ENCODE results near the gene ZDHHC14. TPM values are rescaled to one million over a fixed set of nuclear protein-coding genes. Genes with fewer than 3 reads are reported as not detected.

ZDHHC14 gene
- total RNA-seq, 1 donor, result 1.6 TPM

DNA sequence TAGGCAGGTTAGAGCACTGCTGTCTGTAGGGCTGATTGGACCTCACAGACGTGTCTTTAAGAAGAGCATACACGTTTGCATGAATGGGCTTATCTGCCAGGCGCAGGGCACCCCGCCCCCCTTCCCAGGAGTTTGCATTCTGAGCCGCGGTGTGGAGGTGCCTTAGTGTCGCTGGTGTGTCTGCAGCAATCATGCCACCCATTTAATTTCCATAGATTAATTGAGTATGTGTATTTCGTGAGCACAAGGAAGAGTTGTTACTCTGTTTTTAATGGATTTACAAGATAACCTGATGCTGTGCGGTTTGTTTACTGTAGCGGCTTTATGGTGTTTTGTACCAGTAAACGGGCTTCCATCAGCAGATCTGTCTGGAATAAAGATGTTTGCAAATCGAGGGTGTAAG lies 107.7 kb downstream of the ZDHHC14 start:
- Histone ChIP-seq H3K4me1 (ENCODE audit: insufficient read depth, low read length) (peaks cover 23% of the 10 kb centered on the region), H3K9me3 (ENCODE audit: low read depth, low read length) (no peaks in the 10 kb centered on the region), H3K27me3 (ENCODE audit: insufficient read depth, low read length) (no peaks in the 10 kb centered on the region)

DNA sequence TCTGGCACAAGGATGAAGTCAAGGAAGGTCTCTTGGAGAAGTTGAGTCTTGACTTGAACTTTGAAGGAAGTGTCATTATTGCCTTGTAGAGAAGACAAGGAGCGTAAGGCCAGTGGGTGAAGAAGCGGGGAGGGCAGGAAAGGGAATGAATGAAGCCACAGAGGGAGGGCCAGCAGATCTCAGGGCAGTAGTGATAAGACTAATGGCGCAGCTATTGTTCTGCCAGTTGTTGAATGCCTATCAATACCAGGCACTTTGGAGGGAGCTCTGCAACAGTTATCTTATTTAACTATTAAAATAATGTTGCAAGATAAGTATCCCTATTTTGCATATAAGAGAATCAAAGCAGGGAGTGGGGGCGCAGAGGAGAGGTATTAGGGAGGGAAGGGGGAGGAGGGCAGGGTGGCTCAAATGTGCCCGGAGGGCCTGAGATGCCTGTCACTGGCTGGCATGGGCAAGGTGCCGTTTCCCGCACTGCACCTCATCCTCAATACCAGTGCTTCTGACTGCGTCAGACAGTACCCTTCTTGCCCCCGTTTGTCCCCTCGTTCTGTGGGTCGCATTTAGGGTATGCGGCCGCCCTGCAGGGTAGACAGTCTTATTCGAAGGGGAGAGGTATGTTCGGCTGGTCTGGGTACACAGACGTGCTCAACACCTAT lies 109.8 kb downstream of the ZDHHC14 start:
- H3K4me3 ChIP-seq (ENCODE audit: low read length), result no peak overlapping the region
- H3K4me1 ChIP-seq (ENCODE audit: insufficient read depth, low read length), result peaks cover 23% of the 10 kb centered on the region
- no peaks in the 10 kb centered on the region for H3K9me3 ChIP-seq (ENCODE audit: low read depth, low read length)
- H3K27me3 ChIP-seq (ENCODE audit: insufficient read depth, low read length), result no peaks in the 10 kb centered on the region

More for the DNA sequence above, 107.7 kb downstream of the ZDHHC14 start:
- no peak overlapping the region for H3K4me3 ChIP-seq (ENCODE audit: low read length)

DNA sequence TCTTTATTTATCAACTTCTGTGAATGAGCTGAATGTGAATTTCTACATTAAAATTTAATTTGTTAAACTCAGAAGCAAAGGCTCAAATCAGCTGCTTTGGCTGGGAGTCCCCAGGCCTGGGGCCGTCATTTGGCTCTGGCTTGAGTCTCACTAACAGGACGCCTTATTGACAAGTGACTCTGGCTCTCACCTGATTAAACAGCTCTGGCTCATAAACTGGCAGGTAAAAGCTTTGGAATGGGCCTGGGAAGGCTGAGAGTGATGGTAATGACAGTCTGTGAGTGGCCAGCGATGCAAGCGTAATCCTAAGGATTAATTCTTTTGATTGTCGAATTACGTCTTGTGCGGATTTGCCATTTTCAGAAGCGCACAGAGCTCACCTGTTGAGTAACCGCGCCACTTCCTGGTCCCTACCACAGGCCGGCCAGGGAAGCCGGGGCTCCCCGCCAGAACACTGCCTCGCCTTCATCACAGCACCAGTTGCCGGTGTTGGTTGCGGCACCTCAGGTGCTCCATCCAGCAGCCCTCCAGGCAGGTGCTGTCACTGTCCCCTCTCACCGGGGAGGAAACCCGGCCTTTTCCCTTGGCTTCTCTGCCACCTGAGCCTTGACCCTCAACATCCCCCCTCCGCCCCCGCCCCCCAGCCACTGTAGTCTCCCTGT lies 110.7 kb downstream of the ZDHHC14 start:
- H3K27me3 ChIP-seq (ENCODE audit: insufficient read depth, low read length), result no peaks in the 10 kb centered on the region
- no peak overlapping the region for H3K4me3 ChIP-seq (ENCODE audit: low read length)
- peaks cover 19% of the 10 kb centered on the region for H3K4me1 ChIP-seq (ENCODE audit: insufficient read depth, low read length)
- no peaks in the 10 kb centered on the region for H3K9me3 ChIP-seq (ENCODE audit: low read depth, low read length)

DNA sequence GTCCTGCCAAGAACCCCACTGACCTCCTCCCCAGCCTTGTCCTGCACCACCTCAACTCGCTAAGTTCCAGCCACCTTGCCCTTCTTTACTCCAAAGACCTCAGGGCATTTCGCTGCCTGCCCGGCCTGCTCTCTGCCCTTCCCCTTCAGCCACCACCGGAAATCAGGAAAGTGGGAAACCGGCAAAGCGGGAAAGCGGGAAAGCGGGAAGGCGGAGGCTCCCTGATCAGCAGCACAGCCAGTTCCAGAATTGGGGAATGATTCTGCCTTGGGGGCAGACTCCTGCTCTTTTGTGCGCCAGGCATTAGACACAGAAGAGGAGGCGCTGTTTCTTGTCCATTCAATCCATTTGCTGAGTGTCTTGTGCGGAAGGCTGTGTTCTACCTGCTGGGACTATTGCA lies 111.3 kb downstream of the ZDHHC14 start:
- Histone ChIP-seq H3K4me3 (ENCODE audit: low read length) (no peak overlapping the region), H3K27me3 (ENCODE audit: insufficient read depth, low read length) (no peaks in the 10 kb centered on the region), H3K9me3 (ENCODE audit: low read depth, low read length) (no peaks in the 10 kb centered on the region), H3K4me1 (ENCODE audit: insufficient read depth, low read length) (peaks cover 14% of the 10 kb centered on the region)

DNA sequence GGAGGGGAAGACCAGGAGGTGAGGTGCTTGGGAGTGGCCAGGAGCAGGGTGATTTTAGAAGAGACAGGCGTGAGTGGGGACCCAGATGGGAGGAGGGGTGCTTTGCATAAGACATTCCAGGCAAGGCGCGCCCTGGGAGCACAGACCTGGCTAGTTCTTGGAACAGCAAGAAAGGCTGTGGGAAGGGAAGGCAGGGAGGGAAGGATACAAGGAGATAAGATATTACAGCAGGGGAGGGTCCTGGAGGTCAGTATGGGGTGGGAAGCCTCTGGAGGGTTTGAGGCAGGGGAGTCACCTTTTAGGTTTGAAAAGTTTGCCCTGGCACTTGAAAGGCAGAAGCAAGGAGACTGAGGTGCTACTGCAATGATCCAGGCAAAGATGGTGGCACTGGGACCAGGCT lies 111.8 kb downstream of the ZDHHC14 start:
- no peak overlapping the region for H3K4me3 ChIP-seq (ENCODE audit: low read length)
- no peaks in the 10 kb centered on the region for H3K9me3 ChIP-seq (ENCODE audit: low read depth, low read length)
- H3K27me3 ChIP-seq (ENCODE audit: insufficient read depth, low read length), result no peaks in the 10 kb centered on the region
- peaks cover 10% of the 10 kb centered on the region for H3K4me1 ChIP-seq (ENCODE audit: insufficient read depth, low read length)

DNA sequence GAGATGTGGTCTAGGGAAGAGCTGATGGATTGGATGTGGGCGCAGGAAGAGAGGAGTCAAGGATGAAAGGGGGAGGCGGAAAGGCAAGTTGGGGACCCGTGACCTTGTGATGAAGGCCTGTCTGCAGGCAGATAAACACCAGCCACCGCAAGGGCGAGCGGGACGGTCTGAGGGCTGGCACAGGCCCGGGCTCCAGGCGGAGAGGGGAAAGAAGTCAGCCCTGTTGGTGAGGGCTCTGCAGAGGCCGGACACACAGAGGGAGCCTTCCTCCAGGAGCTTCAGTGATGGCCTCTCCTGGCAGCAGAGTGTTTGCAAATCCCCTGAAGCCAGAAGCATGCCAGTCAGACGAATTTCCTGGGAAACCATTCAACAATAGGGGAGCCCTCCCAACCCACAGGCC lies 112.2 kb downstream of the ZDHHC14 start:
- H3K9me3 ChIP-seq (ENCODE audit: low read depth, low read length), result no peaks in the 10 kb centered on the region
- no peaks in the 10 kb centered on the region for H3K27me3 ChIP-seq (ENCODE audit: insufficient read depth, low read length)
- H3K4me3 ChIP-seq (ENCODE audit: low read length), result no peak overlapping the region

DNA sequence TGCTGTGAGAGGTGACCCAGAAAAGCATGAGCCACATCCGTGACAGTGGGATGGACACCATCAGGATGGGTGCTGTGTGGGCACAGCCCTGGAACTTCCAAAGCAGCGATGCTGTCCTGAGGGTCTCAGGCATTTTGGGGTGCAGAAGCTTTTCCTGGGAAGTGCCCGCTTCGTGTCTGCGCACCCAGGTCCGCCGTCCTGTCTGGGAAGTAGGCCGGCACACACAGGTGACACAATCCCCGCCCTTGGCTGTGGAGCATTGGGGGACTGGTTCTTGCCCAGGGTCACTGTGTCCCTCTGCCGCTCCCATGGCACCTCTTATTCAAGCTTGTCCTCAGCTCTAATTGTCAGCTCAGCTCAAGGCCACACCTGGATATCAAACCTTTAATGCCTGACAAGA lies 112.6 kb downstream of the ZDHHC14 start:
- H3K4me1 ChIP-seq (ENCODE audit: insufficient read depth, low read length), result peaks cover 8% of the 10 kb centered on the region
- no peak overlapping the region for H3K4me3 ChIP-seq (ENCODE audit: low read length)
- no peaks in the 10 kb centered on the region for H3K9me3 ChIP-seq (ENCODE audit: low read depth, low read length)
- H3K27me3 ChIP-seq (ENCODE audit: insufficient read depth, low read length), result no peaks in the 10 kb centered on the region

More for the DNA sequence above, 112.2 kb downstream of the ZDHHC14 start:
- H3K4me1 ChIP-seq (ENCODE audit: insufficient read depth, low read length), result peaks cover 8% of the 10 kb centered on the region

DNA sequence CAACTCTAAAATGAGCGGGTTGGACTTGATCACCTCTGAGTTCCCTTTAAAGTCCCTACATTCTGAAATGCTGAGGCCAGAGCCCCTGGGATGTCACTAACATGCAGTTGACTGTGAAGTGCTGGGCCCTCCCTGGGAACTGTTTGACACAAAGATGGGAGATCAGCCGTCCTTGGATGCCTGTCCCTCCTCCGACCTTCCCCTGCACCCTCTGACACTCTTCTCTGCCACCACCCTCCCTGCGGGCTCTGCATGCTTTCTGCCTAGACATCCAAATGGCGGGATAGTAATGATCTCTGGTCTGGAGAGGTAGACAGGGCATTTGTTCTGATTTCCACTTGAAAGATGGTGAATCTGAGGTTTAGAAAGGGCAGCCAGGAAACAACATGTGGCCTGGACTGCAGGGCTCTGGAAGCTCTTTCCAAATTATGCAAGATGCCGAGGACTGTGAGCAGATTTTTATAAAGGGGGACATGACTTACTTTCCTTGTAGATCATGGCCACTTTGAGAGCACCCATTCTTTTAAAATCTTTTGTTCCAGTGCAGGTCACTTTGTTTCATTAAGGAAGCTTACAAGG lies 113.2 kb downstream of the ZDHHC14 start:
- H3K9me3 ChIP-seq (ENCODE audit: low read depth, low read length), result no peaks in the 10 kb centered on the region
- H3K4me1 ChIP-seq (ENCODE audit: insufficient read depth, low read length), result peaks cover 8% of the 10 kb centered on the region
- H3K27me3 ChIP-seq (ENCODE audit: insufficient read depth, low read length), result no peaks in the 10 kb centered on the region
- H3K4me3 ChIP-seq (ENCODE audit: low read length), result no peak overlapping the region

DNA sequence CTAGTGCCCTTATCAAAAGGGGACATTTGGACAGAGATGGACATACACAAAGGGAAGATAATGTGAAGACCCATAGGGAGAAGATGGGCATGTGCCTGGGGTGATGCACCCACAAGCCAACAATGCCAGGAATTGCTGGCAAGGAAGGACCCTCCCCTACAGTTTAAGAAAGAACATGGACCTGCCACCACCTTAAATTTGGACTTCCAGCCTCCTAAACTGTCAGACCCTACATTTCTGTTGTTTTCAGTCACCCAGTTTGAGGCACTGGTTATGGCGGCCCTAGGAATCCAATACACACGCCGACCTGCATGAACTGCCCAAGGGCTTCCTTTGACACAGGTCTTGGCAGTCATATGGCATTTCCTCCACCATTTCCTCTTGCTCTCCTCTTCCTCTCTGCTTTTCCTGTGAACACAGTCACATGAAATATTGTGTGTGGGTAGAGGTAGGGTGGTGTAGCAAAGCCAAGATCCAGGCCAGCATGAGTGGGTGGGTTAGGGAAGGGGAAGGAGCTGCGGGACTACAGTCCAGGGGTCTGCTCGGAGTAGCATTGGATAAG lies 115.6 kb downstream of the ZDHHC14 start:
- H3K9me3 ChIP-seq (ENCODE audit: low read depth, low read length), result no peaks in the 10 kb centered on the region
- no peaks in the 10 kb centered on the region for H3K27me3 ChIP-seq (ENCODE audit: insufficient read depth, low read length)
- H3K4me3 ChIP-seq (ENCODE audit: low read length), result no peak overlapping the region
- no peaks in the 10 kb centered on the region for H3K4me1 ChIP-seq (ENCODE audit: insufficient read depth, low read length)

DNA sequence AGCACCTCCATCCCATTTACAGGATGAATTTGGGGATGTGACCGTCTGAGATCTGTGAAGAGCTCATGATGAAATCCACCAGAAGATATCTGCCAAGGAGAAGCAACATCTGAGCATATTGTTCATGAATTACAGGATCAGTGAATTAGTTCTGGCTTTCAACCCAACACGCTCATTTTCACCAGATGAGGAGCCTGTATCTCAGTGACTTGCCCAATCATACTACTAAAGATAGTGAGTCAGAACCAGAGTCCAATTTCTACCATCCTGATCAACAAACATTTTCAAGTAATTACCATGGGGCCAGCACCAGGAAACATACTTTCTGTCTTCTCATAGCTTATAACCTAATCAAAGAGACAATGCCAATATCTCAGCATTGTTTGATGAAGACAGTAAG lies 116.6 kb downstream of the ZDHHC14 start:
- no peaks in the 10 kb centered on the region for H3K9me3 ChIP-seq (ENCODE audit: low read depth, low read length)

DNA sequence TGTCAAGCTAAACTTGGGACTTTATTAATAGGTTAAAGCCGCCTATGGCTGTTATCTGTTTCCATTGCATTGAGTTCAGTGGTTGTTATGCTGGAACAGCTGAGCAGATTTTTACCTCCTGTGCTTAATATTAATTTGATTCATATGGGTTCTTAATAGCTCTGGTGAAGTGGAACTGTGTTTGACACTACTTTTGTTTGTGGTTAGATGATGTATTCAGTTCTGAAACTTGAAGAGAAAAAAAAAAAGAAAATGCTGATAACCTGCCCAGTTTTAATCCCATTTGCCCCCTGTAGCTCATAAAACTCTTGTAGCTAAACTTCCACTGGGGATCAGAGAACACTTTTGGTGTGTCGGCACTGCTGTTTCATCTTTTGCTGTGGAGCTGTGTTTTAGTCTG lies 117.8 kb downstream of the ZDHHC14 start:
- H3K9me3 ChIP-seq (ENCODE audit: low read depth, low read length), result no peaks in the 10 kb centered on the region
- no peaks in the 10 kb centered on the region for H3K27me3 ChIP-seq (ENCODE audit: insufficient read depth, low read length)
- H3K4me1 ChIP-seq (ENCODE audit: insufficient read depth, low read length), result no peaks in the 10 kb centered on the region
- H3K4me3 ChIP-seq (ENCODE audit: low read length), result no peak overlapping the region

More for the DNA sequence above, 116.6 kb downstream of the ZDHHC14 start:
- H3K4me3 ChIP-seq (ENCODE audit: low read length), result no peak overlapping the region
- no peaks in the 10 kb centered on the region for H3K27me3 ChIP-seq (ENCODE audit: insufficient read depth, low read length)
- no peaks in the 10 kb centered on the region for H3K4me1 ChIP-seq (ENCODE audit: insufficient read depth, low read length)

DNA sequence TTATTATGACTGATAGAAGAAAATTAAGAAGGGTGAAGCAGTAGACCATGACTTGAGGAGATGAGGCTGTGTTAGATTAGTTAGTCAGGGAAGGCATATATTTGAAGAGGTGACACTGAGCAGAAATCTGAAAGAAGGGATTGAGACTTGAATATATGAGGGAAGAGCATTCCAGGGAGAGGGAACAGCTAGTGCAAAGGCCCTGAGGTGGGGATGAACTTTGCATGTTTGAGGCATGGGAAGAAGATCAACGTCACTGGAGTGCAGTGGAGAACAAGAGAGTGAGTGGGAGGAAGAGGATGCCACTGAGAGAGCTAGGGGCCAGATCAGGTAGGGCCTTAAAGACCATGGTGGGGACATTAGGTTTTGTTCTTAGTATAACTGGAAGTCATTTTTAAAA lies 119.0 kb downstream of the ZDHHC14 start:
- H3K4me1 ChIP-seq (ENCODE audit: insufficient read depth, low read length), result no peaks in the 10 kb centered on the region
- H3K4me3 ChIP-seq (ENCODE audit: low read length), result no peak overlapping the region
- no peaks in the 10 kb centered on the region for H3K9me3 ChIP-seq (ENCODE audit: low read depth, low read length)
- H3K27me3 ChIP-seq (ENCODE audit: insufficient read depth, low read length), result no peaks in the 10 kb centered on the region

DNA sequence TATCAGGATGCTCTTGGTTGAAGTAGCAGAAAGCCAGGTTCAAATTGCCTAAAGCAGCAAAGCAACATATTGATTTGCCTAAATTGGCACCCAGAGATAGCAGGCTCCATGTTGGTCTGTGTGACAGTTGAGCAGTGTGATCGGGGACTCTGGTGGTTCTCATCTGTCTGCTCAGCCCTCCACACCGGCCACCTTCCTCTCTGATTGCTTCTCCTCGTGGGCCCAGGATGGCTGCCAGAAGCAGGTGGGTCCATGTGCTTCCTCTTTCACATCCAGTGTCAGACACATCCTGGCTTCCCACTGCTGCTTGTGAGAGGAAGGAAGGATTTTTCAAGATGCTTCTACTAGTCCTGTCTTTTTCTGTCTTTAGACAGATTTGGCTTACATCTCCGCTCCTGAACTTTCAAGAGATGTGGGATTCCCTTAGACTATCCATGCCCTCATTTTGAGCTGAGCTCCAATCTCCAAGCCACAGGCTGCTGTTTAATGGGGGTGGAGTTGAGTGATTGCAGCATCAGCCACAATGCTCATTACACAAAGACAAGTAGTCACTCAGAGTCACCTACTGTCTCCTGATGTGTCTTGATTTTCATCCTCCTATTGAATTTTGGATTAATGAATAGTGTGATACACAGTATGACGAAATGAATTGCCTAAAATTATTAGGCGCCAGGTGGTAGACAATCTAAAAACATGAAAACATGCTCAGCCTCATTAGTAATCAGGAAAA lies 122.2 kb downstream of the ZDHHC14 start:
- H3K27me3 ChIP-seq (ENCODE audit: insufficient read depth, low read length), result no peaks in the 10 kb centered on the region
- no peaks in the 10 kb centered on the region for H3K4me1 ChIP-seq (ENCODE audit: insufficient read depth, low read length)
- no peak overlapping the region for H3K4me3 ChIP-seq (ENCODE audit: low read length)
- peaks cover 13% of the 10 kb centered on the region for H3K9me3 ChIP-seq (ENCODE audit: low read depth, low read length)

DNA sequence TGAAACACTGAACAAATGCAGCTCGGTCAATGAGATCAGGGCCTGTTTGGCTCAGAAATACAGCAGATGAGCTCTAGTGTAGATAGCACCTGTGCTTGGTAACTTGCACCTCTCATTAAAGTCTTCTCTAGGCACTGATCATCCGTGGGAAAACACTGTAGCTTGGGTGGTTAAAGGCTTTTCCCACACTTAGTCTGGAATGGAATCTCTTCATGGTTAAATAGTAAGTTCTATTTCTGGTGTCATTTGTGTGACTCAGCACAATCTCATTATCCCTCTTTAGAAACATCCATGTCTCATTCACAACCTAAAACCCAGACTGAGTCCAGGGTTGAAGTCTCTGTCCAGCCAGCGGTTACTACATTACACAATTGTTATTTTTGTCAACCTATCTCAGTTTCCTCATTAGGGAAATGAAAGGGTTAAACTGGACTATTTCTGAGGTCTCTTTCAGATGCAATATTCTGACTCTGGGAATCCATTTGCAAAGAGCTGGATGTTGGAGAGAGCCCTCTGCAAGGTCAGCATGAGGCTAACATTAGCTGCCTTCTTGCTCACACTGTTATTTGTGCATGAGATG lies 125.0 kb downstream of the ZDHHC14 start:
- H3K4me3 ChIP-seq (ENCODE audit: low read length), result no peak overlapping the region
- peaks cover 9% of the 10 kb centered on the region for H3K4me1 ChIP-seq (ENCODE audit: insufficient read depth, low read length)
- peaks cover 13% of the 10 kb centered on the region for H3K9me3 ChIP-seq (ENCODE audit: low read depth, low read length)
- H3K27me3 ChIP-seq (ENCODE audit: insufficient read depth, low read length), result no peaks in the 10 kb centered on the region
